Stomach (tissue), 4 donors: Measurements from ENCODE around the gene CPA5.

ENCODE experiments used
- CTCF ChIP-seq, 7 experiments: fragments of 450-650 bp in 4 of 7; fragments of 200-600 bp in 3 of 7; sonication (generic) in 3 of 7; IDR thresholded peaks; one replicate each; pipeline ENCODE4 v1.5.1; 2016 to 2019; ENCODE audit warnings: antibody characterized with exemption in 7 of 7, control low read depth in 2 of 7, mild to moderate bottlenecking in 1 of 7
- EP300 ChIP-seq: sonication (generic); formaldehyde crosslinking; IDR thresholded peaks from one replicate; pipeline ENCODE4 v1.6.1; 2017; ENCODE audit warnings: antibody characterized with exemption
- POLR2A ChIP-seq, 4 donors: fragments of 450-650 bp; IDR thresholded peaks; one replicate each; pipeline ENCODE4 v1.6.1; 2016; ENCODE audit warnings: antibody characterized with exemption in 4 of 4, control low read depth in 2 of 4, mild to moderate bottlenecking in 1 of 4, moderate library complexity in 1 of 4

GRCh38 chr7:130397051-130397757, 52.6 kb downstream of the CPA5 start:
- TF ChIP-seq CTCF (IDR thresholded peaks at IDR 0.05) (no peak), POLR2A (IDR thresholded peaks at IDR 0.05) (no peak), EP300 (no peak)
